Aorta (tissue), 5 donors: Measurements from ENCODE around the gene CXorf38. TPM values are rescaled to one million over a fixed set of nuclear protein-coding genes. Genes with fewer than 3 reads are reported as not detected.

Source experiments
- ATAC-seq: fragments of 200-7000 bp; cut with Tn5 transposase; one replicate; pipeline ENCODE4 v1.9.1; 2022; ENCODE audit warnings: moderate library complexity; ENCODE audit not compliant: low FRiP score
- DNase-seq, 2 donors: peaks; one replicate each; pipeline ENCODE4 v3.0.0-alpha.2; 2020
- H3K27ac ChIP-seq, 2 donors: one replicate each; pipeline ENCODE4 v1.5.1; 2013; ENCODE audit warnings: low read length in 2 of 2, mild to moderate bottlenecking in 2 of 2, moderate library complexity in 2 of 2, control low read depth in 1 of 2, inconsistent platforms in 1 of 2, low read depth in 1 of 2
- H3K27me3 ChIP-seq, 2 donors: one replicate each; pipeline ENCODE4 v1.6.1; 2013; ENCODE audit warnings: control low read depth in 1 of 2, low read length in 1 of 2, mild to moderate bottlenecking in 1 of 2, moderate library complexity in 1 of 2; ENCODE audit not compliant: insufficient read depth in 2 of 2, control insufficient read depth in 1 of 2
- H3K36me3 ChIP-seq, 2 donors: one replicate each; pipeline ENCODE4 v1.6.1; 2013; ENCODE audit warnings: control low read depth in 1 of 2, low read length in 1 of 2, mild to moderate bottlenecking in 1 of 2; ENCODE audit not compliant: insufficient read depth in 2 of 2, control insufficient read depth in 1 of 2
- H3K4me1 ChIP-seq, 2 donors: one replicate each; pipeline ENCODE4 v1.6.1; 2013; ENCODE audit warnings: low read length in 2 of 2, control low read depth in 1 of 2, mild to moderate bottlenecking in 1 of 2, moderate library complexity in 1 of 2; ENCODE audit not compliant: insufficient read depth in 2 of 2, control insufficient read depth in 1 of 2
- H3K4me3 ChIP-seq, 2 donors: one replicate each; pipeline ENCODE4 v1.5.1; 2013; ENCODE audit warnings: low read length in 2 of 2, control low read depth in 1 of 2, mild to moderate bottlenecking in 1 of 2
- H3K9me3 ChIP-seq: one replicate; pipeline ENCODE4 v1.6.1; 2013; ENCODE audit warnings: mild to moderate bottlenecking, low read length; ENCODE audit not compliant: control insufficient read depth
- WGBS, 2 donors: extraction: QIAGEN DNeasy Blood & Tissue Kit; methylation state at CpG; one replicate each; pipeline ENCODE4 v1.1.7; 2013; 5-methylcytosine and 5-hydroxymethylcytosine counted together
- intact Hi-C, 2 donors: fragments of 100-400 bp; cut with DNase I; formaldehyde crosslinking; loops; one replicate each; pipeline versions ENCODE4 v1.14.2 to v1.15.0; 2022
- polyA plus RNA-seq, 2 donors: library from polyadenylated mRNA; stranded (reverse); fragments of 200-250 nt; gene quantifications; one replicate each; pipeline ENCODE4 v1.2.3, GENCODE V29; 2013
- total RNA-seq, 2 donors: library from RNA; stranded (reverse); fragmentation: NEBNext Ultra II Directional; extraction: Animal tissue kit (Norgen Biotek cat#: 25700); gene quantifications; one replicate each; pipeline ENCODE4 v1.2.1, GENCODE V29; 2021
- donor health status: healthy with polysubstance abuse.
- donor health status: Bipolar disorder and iron deficiency.
- donor health status: DM: no; HTN: no; CAD: no.
- donor health status: DM: no; HTN: no; CAD: no.
- donor health status: DM: yes; HTN: yes; CAD: no.

The CXorf38 gene
- total and polyA plus RNA-seq, 4 donors = 7.0 to 13.2 (median 9.1) TPM

- no peaks in the 10 kb centered on the region for H3K4me1 ChIP-seq
- peak overlapping the region; percentile 53 to 77 for H3K4me3 ChIP-seq
- H3K27ac ChIP-seq = peak overlapping the region in 1 of 2 donors; percentile 49
- DNase-seq (no peak), ATAC-seq (no peak)
- no peaks in the 10 kb centered on the region for H3K36me3 ChIP-seq
- no peaks in the 10 kb centered on the region for H3K9me3 ChIP-seq
- WGBS, 2 donors = 2 to 22% methylated on average over 15 of the region's 15 CpGs
- intact Hi-C loops = no loop called here
- H3K27me3 ChIP-seq = no peaks in the 10 kb centered on the region
Observed at GRCh38 chrX:40581336-40581920, 65.9 kb downstream of the CXorf38 start.

- DNase-seq (peak; percentile 94 to 96), ATAC-seq (peak; percentile 97)
- Histone ChIP-seq H3K9me3 (no peaks in the 10 kb centered on the region), H3K4me3 (peak within 1 kb of the TSS; percentile 53 to 79), H3K27ac (peak within 1 kb of the TSS; percentile 29 to 89), H3K36me3 (no peaks in the 10 kb centered on the region), H3K4me1 (no peaks in the 10 kb centered on the region), H3K27me3 (no peaks in the 10 kb centered on the region)
- intact Hi-C loops = no loop called here
- 1 to 23% methylated on average over 69 to 89 of the region's 89 CpGs for WGBS, 2 donors
Observed at GRCh38 chrX:40580537-40581335, 66.6 kb downstream of the CXorf38 start, which contains the start of gene ATP6AP2. Gene ATP6AP2 (plus strand): TSS chrX:40580970. CDS start chrX:40581066, 96 bp downstream.

GRCh38 chrX:40579900-40580536 is 67.3 kb downstream of the CXorf38 start:
- ATAC-seq (peak; percentile 70), DNase-seq (no peak)
- WGBS, 2 donors = 13 to 28% methylated on average over 12 of the region's 12 CpGs
- no peaks in the 10 kb centered on the region for H3K36me3 ChIP-seq
- intact Hi-C loops = no loop called here
- H3K4me1 ChIP-seq = no peaks in the 10 kb centered on the region
- H3K27ac ChIP-seq = peak overlapping the region in 1 of 2 donors; percentile 89
- H3K4me3 ChIP-seq = peak overlapping the region; percentile 22 to 79
- no peaks in the 10 kb centered on the region for H3K27me3 ChIP-seq
- H3K9me3 ChIP-seq = no peaks in the 10 kb centered on the region

- Histone ChIP-seq H3K4me3 (no peak overlapping the region), H3K27ac (no peak overlapping the region), H3K9me3 (no peaks in the 10 kb centered on the region), H3K27me3 (no peaks in the 10 kb centered on the region), H3K36me3 (no peaks in the 10 kb centered on the region), H3K4me1 (no peaks in the 10 kb centered on the region)
- 67 to 73% methylated on average over 3 of the region's 3 CpGs for WGBS, 2 donors
- intact Hi-C loops = no loop called here
- no peak for ATAC-seq
- DNase-seq = no peak
Observed at GRCh38 chrX:40579141-40579540, 68.2 kb downstream of the CXorf38 start.

GRCh38 chrX:40578039-40578695 is 69.2 kb downstream of the CXorf38 start:
- WGBS, 2 donors = 70 to 77% methylated on average over 7 of the region's 7 CpGs
- intact Hi-C loops = no loop called here
- ATAC-seq = no peak

More at GRCh38 chrX:40578039-40578695, 69.2 kb downstream of the CXorf38 start:
- Histone ChIP-seq H3K27ac (no peak overlapping the region), H3K36me3 (no peaks in the 10 kb centered on the region), H3K4me1 (no peaks in the 10 kb centered on the region), H3K27me3 (no peaks in the 10 kb centered on the region), H3K4me3 (no peak overlapping the region), H3K9me3 (no peaks in the 10 kb centered on the region)
- no peak for DNase-seq

Other genes starting within 250 kb of the CXorf38 start
- 100 to 1,000 TPM; 117 to 127 TPM for gene ATP6AP2, start 66.6 kb downstream of the CXorf38 start, total RNA-seq
- gene ATP6AP2, start 66.6 kb downstream of the CXorf38 start, polyA plus RNA-seq = 100 to 1,000 TPM; 103 to 145 TPM
- not detected for gene MPC1L, start 24.1 kb downstream of the CXorf38 start, total RNA-seq
- not detected for gene MPC1L, start 24.1 kb downstream of the CXorf38 start, polyA plus RNA-seq
- gene MED14, start 88.0 kb upstream of the CXorf38 start, total RNA-seq = 10 to 100 TPM; 51.3 to 52.0 TPM
- gene MED14, start 88.0 kb upstream of the CXorf38 start, polyA plus RNA-seq = 10 to 100 TPM in 1 of 2 donors, 1 to 10 TPM in 1; 5.9 to 17.9 TPM